HepG2 (cell line): Measurements from ENCODE around the gene B3GALT5.

Experiments
- ELF4 ChIP-seq: sonication (generic); formaldehyde crosslinking; IDR thresholded peaks from 2 replicates; pipeline ENCODE4 v1.5.0; 2020; ENCODE audit warnings: missing genetic modification reagents, mild to moderate bottlenecking, moderate library complexity, borderline replicate concordance
- JUN ChIP-seq: sonication (generic); formaldehyde crosslinking; IDR thresholded peaks from 2 replicates; pipeline ENCODE4 v1.4.0; 2020; ENCODE audit warnings: mild to moderate bottlenecking, missing genetic modification reagents
- JUNB ChIP-seq: sonication (generic); formaldehyde crosslinking; IDR thresholded peaks from 2 replicates; pipeline ENCODE4 v1.8.0; 2022; ENCODE audit warnings: missing genetic modification reagents, mild to moderate bottlenecking, borderline replicate concordance
- RERE ChIP-seq: IDR thresholded peaks from 2 replicates; pipeline ENCODE4 v1.6.1; 2016; ENCODE audit warnings: low read depth, missing genetic modification reagents, missing compliant biosample characterization
- TF ChIP-seq, protein P1 (sequence below): sonication (generic); formaldehyde crosslinking; conservative IDR thresholded peaks from 2 replicates; pipeline ENCODE4 v1.4.0; 2020; ENCODE audit warnings: missing genetic modification reagents

- no peak for TF ChIP-seq JUNB (CRISPR knock-in tag)
- no peak for TF ChIP-seq JUN
- no peak for TF ChIP-seq ELF4 (CRISPR knock-in tag)
- TF ChIP-seq, protein P1, sequence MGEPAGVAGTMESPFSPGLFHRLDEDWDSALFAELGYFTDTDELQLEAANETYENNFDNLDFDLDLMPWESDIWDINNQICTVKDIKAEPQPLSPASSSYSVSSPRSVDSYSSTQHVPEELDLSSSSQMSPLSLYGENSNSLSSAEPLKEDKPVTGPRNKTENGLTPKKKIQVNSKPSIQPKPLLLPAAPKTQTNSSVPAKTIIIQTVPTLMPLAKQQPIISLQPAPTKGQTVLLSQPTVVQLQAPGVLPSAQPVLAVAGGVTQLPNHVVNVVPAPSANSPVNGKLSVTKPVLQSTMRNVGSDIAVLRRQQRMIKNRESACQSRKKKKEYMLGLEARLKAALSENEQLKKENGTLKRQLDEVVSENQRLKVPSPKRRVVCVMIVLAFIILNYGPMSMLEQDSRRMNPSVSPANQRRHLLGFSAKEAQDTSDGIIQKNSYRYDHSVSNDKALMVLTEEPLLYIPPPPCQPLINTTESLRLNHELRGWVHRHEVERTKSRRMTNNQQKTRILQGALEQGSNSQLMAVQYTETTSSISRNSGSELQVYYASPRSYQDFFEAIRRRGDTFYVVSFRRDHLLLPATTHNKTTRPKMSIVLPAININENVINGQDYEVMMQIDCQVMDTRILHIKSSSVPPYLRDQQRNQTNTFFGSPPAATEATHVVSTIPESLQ = no peak
- no peak for TF ChIP-seq RERE (CRISPR knock-in tag)
These were observed 82.0 kb downstream of the B3GALT5 start for GRCh38 chr21:39694750-39695149.
